GM21825 (cell line): Measurements from ENCODE around the gene IWS1.
"Not testable (repeated sequence)": the region's sequence is repeated elsewhere in the genome, so short reads cannot be mapped to it uniquely, and the experiment has no call there.

ENCODE experiments used
- ATAC-seq: cut with Tn5 transposase; IDR thresholded peaks from one replicate; pipeline ENCODE4 v1.9.1; 2021; ENCODE audit warnings: mild to moderate bottlenecking, moderate library complexity; ENCODE audit not compliant: unreplicated experiment

Gene IWS1

DNA sequence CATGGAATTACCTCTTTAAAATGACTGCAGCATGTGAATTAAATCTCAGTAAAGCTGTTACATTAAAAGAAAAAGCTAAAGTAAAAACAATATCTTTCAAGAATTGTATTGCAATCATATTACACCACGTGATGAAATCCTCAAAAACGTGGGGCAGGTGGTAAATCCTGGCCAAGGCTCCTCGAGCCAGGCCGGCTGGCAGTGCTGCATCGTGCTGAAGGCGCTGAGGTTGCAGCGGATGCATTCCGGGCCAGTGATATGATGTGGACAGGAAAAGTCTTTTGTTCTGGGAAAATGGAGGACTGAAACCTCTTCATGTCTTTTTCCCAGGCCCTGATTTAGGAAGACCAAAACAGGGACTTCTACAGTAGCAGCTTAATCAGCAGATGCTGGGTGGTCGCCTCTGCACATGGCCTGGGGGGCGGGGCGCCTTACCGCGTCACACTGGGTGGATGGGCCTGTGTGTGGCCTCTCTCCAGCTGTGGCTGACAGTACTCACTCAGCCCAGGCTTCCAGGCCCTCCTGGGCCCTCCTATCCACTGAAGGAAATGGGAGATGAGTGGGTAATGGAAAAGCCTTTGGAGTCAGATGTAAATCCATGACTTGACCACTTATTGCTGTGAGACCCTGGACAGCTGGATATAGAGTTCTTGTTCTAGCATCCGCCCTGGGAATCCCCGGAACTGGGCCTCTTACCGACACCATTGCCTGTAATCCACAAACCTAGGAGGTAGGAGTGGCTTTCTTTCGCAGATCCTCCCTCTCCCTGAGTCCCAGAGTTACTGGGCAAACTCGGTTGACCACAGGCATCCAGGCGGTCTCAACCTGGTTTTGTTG is 62.9 kb downstream of the IWS1 start:
- no peak for ATAC-seq

DNA sequence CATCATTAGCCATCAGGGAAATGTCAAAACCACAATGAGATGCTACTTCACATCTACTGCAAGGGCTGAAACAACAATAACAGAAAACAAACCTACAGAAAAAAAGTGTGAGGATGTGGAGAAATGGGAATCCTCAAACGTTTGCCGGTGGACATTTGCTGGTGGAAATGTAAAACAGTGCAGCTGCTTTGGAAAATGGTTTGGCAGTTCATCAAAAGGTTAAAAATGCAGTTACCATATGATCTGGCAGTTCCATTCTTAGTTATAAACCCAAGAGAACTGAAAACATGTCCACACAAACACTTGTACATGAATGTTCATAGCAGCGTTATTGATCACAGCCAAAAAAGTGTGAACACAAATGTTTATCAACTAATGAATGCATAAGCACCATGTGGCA is 63.8 kb downstream of the IWS1 start:
- ATAC-seq = no peak

DNA sequence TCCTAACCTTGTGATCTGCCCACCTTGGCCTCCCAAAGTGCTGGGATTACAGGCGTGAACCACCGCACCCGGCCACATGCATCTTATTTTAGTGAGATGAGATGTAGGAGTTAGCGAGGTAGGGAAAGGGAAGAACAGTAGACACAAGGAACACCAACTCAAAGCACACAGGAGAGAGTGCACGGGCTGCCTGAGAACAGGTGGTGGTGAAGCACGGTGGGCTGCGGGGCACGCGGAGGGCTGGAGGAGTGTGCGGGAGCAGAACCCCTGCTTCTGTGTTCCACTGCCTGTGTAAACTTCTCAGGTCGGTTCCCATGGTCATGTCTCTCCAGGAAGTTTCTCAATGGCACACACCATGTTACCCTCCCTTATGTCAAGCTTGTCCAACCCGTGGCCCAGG is 69.3 kb downstream of the IWS1 start:
- no peak for ATAC-seq

DNA sequence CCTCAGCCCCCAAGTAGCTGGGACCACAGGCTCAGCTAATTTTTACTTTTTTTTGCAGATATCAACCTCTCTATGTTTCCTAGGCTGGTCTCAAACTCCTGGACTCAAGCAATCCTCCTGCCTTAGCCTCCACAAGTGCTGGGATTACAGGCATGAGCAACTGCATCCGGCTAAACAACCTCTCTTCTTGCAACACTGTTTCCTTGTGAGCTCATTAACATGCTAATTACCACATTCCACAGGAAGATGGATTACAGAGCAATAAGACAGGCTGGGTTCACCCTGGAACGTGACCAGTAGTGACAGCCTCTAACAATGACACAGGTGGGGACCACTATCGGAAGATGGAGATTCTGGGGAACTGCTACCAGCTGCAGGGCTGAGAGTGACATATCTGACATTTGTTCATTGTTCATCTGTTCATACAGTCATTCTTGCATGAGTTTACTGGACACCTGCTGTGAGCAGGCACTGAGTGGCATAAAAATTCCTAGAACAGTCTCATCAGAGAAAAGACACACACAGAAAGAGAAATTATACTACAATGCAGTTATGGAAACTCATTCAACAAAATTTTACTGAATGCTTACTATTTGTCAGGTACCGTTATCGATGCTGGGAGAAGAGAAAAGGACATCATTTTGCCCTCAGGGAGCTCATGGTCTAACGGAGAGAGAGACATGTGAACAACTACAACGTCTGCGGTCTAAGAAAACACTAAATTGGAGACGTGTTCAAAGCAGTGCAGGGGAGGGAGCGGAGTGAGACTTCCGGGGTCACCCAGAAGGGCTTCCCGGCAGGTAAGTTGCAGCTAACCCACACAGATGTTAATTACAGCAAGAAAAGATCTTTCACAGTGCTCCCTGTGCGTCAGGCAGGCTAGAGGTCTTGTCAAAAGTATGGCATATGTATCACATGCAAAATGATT is 70.5 kb downstream of the IWS1 start:
- ATAC-seq = no peak

DNA sequence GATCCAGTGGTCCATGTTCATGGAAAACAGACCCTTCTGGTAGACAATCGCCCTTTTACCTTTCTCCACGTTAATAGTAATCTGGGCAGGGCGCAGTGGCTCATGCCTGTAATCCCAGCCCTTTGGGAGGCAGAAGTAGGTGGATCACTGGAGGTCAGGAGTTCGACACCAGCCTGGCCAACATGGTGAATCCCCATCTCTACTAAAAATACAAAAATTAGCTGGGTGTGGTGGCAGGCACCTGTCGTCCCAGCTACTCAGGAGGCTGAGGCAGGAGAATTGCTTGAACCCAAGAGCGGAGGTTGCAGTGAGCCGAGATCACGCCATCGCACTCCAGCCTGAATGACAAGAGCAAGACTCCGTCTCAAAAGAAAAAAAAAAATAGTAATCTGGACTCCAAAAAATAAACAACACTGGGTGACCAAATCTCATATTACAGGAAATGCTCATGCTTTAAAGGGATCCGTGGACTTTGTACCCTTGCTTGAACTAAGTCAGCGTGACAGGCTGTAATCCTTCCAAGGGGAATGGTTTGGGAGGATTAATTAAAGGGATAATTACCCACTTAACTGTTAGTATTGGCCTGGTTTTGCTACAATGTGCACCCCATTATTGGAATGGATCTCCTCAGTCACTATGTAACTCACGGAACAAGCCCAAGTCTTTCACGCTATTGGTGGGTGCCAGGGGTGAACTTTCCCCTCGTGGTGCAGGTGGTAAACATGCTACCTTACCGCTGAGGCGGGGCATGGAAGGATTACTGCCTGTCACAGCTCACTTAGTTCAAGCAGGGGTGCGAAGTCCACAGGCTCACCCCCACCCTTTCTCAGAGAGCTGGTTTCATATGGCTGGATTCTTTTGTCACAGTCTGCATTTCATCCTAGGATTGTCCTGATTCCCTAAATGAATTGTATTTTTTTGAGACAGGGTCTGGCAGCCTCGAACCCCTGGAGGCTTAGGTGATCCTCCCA is 71.4 kb downstream of the IWS1 start:
- ATAC-seq = no peak

DNA sequence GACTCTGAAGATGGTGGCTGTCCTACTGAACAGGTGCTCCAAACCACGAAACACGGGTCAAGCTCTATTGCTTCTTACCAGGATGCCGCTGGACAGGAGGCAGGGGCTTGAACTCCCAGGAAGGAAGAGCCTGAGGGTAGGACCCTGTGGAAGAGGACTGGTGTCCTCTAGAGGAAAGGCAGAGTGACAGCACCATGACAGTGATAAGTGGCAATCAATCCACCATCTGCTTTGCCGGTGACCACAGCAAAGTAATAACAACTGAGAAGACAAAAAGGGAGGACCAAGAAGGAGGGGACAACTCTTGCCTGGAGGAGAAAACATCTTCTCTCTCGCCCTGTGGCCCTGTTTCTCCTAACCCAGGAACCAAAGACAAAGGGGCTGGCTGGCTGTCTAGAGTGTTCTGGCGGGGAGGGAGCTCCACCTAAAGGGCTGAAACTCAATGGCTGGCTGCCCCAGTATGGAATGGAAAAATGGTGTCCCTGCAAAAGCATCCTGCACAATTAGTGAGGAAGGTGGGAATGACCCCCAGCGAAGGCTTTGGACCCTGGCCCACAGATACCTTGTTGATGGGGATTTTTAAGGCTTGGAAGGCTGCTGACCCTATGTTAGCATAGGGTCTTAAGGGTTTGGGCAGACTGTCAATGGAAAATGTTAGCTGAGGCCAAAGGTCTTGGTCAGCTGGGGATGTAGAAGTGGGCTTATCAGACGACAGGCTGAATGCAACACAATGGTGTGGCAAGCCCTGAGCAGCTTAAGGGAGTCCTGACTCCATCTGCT is 72.7 kb downstream of the IWS1 start:
- no peak for ATAC-seq

DNA sequence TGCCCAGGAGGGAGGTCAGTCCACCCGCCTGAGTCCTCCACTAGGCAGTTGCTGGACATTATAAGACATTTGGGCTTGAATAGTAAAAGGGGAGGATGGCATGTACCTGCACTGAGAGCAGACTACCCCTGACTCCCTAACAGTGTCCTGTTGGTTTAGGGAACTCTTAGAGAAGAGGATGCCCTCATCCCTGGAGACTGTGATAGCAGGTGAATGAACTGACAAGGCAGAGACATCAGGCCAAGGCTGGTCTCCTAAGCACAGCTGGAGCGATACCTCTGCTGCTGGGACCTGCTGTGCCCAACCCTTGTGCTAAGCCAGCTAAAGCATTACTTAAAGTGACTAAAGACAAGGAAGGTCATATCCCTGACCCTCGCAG is 73.3 kb downstream of the IWS1 start:
- no peak for ATAC-seq

DNA sequence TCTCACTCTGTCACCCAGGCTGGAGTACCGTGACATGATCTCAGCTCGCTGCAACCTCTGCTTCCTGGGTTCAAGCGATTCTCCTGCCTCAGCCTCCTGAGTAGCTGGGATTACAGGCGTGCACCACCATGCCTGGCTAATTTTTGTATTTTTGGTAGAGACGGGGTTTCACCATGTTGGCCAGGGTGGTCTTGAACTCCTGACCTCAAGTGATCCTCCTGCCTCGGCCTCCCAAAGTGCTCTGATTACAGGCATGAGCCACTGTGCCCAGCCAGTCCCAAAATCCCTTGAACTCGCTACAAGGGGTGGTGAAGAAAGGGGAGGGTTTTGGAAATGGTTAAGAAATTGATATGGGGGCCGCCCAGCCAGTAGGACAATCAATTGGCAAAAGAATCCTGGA is 73.9 kb downstream of the IWS1 start:
- not testable (repeated sequence) for ATAC-seq

DNA sequence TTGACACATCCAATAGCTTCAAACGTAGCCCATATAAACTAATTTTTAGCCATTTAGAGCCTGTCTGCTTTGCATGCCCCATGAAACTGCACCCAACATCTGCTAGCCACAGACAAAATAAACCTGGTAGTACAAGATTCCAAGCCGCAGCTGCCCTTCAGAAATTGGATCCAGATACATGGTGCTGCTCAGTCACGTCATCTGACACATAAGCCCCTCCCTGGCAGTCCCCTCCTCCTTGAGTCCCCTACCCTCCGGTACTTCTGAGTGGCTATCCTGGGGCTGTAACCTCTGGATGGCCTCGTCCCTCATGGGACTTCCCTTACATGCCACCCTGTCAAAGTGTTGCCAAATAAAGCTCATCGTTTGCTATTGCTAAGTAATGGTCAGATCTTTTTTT is 74.3 kb downstream of the IWS1 start:
- ATAC-seq = no peak

DNA sequence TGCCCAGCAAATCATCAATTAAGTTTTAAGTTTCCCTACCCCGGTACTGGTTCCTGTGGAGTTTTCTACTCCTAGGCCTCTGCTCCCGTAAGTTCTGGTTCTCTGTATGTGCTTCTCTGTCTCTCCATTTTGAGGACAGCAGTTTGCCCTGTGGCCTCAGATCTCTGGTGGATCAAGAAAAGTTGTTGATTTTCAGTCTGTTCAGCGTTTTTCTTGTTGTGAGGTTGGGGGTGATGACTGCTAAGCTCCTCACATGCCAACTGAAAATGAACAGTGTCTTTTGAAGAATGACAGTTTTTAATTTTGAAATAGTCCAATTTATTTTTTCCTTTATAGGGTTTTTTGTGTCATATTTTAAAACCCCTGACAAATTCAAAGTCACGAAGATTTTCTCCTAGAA is 76.4 kb downstream of the IWS1 start:
- ATAC-seq = no peak

DNA sequence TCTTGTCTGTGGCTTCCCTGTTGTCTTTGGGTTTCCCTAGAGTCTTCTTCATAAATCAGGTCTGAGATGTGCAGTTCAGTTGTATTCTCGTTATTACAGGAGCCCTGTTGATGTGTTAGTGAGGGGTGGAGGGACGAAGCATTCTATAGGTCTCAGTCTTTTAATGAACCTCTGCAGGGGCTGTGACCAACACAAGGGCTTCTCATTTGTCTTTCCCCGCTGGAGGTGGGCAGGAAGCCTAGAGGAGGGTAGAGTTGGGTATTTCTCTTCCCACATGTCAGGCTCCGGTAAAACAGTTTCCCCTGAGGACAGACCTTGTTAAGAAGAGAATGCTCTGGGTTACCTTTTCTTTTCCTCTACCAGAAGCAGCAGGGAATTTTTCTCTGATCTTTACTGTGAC is 76.9 kb downstream of the IWS1 start:
- no peak for ATAC-seq

DNA sequence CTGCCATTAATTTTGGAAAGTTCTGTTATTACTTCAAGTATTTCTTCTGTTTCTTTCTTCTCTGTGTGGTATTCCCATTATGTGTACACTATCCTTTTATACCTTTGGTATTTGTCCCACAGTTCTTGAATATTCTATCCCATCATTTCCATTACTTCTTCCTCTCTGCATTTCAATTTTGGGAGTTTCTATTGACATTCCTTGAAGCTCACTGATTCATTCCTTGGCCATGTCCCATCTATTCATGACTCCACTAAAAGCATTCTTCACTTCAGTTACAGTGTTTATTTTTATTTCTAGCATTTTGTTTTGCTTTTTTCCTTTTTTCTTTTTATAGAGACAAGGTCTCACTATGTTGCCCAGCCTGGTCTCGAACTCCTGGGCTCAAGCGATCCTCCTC is 77.8 kb downstream of the IWS1 start:
- no peak for ATAC-seq

DNA sequence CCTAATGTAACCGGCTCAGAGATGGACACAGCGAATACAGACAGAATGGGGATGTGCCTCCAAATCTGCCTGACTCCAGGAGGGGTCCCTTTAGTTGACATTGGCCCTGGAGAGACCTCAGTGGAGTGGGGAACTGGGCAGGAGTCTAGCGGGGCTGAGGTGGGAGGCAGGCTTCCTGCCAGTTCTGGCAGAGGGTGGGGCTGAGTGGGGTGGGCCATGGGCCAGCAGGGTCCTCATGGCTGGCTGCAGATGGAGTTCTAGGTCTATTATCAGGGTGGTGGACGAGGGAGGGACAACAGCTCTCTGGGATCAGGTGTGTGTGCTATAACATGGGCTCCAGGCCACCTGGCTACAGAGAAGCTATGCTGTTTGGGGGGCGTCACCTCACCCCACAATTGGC is 86.9 kb downstream of the IWS1 start:
- ATAC-seq = no peak

DNA sequence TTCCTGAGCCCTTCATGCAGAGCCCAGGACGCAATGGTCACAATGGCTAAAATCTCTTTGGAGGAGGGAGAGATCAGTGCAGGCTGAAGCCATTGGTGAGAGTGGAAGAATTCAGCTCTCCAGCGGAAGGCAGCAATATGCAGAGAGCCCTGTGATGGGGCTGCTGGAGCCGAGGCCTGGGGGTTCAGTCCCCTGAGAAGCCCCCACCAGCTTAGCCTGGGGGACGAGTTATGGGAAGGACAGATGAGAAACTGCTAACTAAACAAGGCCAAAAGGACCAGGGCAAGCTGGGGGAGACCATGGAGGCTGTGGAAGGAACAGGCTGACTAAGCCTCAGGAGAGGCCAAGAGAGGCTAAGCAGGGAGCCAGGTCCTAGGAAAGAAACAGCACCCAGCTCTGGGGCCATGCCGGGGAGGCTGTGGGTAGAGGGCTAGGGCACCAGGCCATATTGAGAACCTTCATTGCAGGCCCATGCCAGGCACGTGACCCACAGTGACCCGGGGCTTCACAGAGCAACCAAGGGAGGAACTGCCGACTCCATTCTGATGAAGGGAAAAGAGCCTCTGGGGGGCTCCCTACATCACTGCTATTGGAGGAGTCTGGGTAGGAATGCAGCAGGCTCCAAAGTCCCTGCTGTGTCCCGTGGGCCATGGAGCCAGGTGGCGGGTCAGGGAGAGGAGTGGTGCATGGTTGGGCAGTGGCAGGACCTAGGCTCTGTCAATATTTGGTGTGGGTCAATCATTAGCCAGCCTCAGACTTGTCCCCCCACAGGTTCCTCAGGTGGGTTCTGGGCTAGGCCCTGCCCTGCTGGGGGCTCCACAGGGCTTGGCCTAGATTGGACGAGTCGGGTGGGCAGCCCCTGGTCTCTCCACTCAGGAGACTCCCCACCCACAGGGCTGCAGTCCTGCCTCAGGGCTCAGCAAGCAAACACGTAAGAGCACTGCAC is 88.2 kb downstream of the IWS1 start:
- no peak for ATAC-seq

DNA sequence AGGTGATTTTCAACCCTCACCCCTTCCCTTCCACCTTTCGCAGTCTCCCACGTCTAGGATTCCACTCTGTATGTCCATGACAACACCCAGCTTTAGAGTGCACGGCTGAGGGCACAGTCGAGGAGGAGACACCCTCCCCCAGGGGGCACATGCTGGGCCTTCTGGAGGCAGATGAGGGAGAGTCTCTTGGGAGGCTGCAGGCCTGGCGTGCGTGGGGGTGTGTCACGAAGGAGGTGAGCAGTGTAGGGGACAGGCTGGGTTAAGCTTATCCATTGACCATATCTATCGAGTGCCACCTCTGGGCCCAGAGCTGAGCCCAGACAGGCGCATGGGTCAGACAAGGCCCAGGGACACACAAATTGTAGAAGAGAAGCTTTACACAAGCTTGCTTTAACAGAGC is 89.2 kb downstream of the IWS1 start:
- ATAC-seq = no peak

DNA sequence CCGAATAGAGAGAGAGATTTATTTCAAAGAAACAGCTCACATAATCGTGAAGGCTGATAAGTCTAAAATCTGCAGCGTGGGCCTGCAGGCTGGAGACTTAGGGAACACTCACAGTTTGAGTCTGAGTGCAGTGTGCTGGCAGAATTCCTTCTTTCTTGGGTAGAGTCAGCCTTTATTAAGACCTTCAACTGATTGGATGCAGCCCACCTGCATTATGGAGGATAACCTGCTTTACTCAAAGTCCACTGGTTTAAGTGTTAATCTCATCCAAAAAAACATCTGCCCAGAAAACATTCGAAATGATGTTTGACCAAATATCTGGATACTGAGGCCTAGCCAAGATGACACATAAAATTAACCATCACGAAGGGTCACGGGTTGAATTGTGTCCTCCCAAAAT is 91.8 kb downstream of the IWS1 start:
- ATAC-seq = no peak

DNA sequence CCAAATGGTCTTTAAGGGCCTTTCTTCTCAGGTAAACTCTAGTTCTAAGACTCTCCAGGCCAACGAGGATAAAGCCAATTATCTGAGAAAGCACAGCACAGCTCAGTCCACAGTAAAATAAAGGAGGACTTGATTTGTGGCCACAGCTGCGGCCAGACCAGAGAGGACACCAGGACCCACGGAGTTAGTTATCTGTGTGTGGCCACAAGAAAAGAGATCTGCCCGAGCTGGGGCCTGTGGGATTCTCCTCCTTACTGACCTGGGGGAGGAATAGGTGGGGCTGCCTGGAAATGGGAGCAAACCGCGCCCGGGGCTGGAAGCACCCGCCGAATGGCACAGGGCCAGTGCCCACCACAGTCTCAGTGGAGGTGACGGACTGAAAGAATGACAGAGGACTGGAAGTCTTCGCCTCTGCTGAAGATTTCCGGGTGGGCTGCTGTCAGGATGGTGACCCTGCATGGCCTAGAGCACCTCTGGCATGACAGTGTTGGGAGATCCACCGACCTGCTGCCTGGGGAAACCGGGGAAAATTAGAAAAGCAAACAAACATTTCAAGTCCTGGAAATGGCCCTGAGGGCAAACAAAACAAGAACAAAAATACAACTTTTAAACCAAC is 94.8 kb downstream of the IWS1 start:
- no peak for ATAC-seq
